PC-3 (cell line): ENCODE measurements around the gene GABBR1. TPM values are rescaled to one million over a fixed set of nuclear protein-coding genes. Genes with fewer than 3 reads are reported as not detected.

Experiments used
- ATAC-seq: fragments of 200-7000 bp; cut with Tn5 transposase; 2 replicates; pipeline ENCODE4 v1.9.1; 2020; ENCODE audit warnings: mild to moderate bottlenecking, moderate library complexity
- BruUV-seq: library from RNA; stranded (reverse); fragments of 400-500 nt; replicated peaks from 2 replicates; lab custom pipeline; 2021; lab: Mats Ljungman, UMichigan
- CTCF ChIA-PET: fragments of 300-600 bp; sonication (Branson Sonifier 250); formaldehyde crosslinking; loops from one replicate; lab custom pipeline; 2022; ENCODE audit warnings: antibody characterized with exemption; lab: Charles Lee
- POLR2A ChIA-PET: fragments of 300-600 bp; sonication (Branson Sonifier 250); formaldehyde crosslinking; loops from one replicate; lab custom pipeline; 2022; ENCODE audit warnings: antibody characterized with exemption; ENCODE audit not compliant: unreplicated experiment; lab: Charles Lee
- DNase-seq: peaks from one replicate; pipeline ENCODE4 v3.0.0-alpha.2; 2015
- H2AFZ ChIP-seq: fragments of 300-600 bp; sonication (generic); 2 replicates; pipeline ENCODE4 v1.6.0; 2016; ENCODE audit warnings: antibody characterized with exemption, low read length
- H3F3A ChIP-seq: fragments of 300-600 bp; sonication (generic); one replicate; pipeline ENCODE4 v1.6.0; 2017; ENCODE audit warnings: antibody characterized with exemption, low read length, control low read depth, mild to moderate bottlenecking; ENCODE audit not compliant: unreplicated experiment
- H3K27ac ChIP-seq: fragments of 300-600 bp; sonication (generic); 2 replicates; pipeline ENCODE4 v1.5.1; 2016; ENCODE audit warnings: mild to moderate bottlenecking, low read length
- H3K27me3 ChIP-seq: fragments of 300-600 bp; sonication (generic); 2 replicates; pipeline ENCODE4 v1.6.1; 2016; ENCODE audit warnings: low read length, mixed read lengths
- H3K36me3 ChIP-seq: fragments of 300-600 bp; sonication (generic); 2 replicates; pipeline ENCODE4 v1.6.1; 2016; ENCODE audit warnings: low read depth, mixed run types, low read length, mixed read lengths
- H3K4me1 ChIP-seq: fragments of 300-600 bp; sonication (generic); 2 replicates; pipeline ENCODE4 v1.5.1; 2016; ENCODE audit warnings: low read length; ENCODE audit not compliant: insufficient read depth
- H3K4me2 ChIP-seq: fragments of 300-600 bp; sonication (generic); 2 replicates; pipeline ENCODE4 v1.6.0; 2016; ENCODE audit warnings: low read length
- H3K4me3 ChIP-seq: fragments of 300-600 bp; sonication (generic); 2 replicates; pipeline ENCODE4 v1.5.1; 2016; ENCODE audit warnings: mild to moderate bottlenecking, low read length, mixed read lengths
- H3K79me2 ChIP-seq: fragments of 300-600 bp; sonication (generic); 2 replicates; pipeline ENCODE4 v1.6.1; 2017; ENCODE audit warnings: low read length, mixed read lengths
- H3K9ac ChIP-seq: fragments of 300-600 bp; sonication (generic); 2 replicates; pipeline ENCODE4 v1.6.0; 2016; ENCODE audit warnings: mild to moderate bottlenecking, low read length
- H3K9me2 ChIP-seq: fragments of 300-600 bp; sonication (generic); replicated peaks from 2 replicates; pipeline ENCODE4 v1.6.1; 2016; ENCODE audit warnings: mixed run types, low read length, mixed read lengths
- H3K9me3 ChIP-seq: fragments of 300-600 bp; sonication (generic); 2 replicates; pipeline ENCODE4 v1.6.1; 2016; ENCODE audit warnings: low read length, mixed read lengths
- H4K20me1 ChIP-seq: fragments of 300-600 bp; sonication (generic); 2 replicates; pipeline ENCODE4 v1.6.1; 2016; ENCODE audit warnings: low read length, mixed read lengths
- EZH2 ChIP-seq: fragments of 300-600 bp; sonication (generic); IDR thresholded peaks from one replicate; pipeline ENCODE4 v1.6.1; 2017; ENCODE audit warnings: antibody characterized with exemption, mild to moderate bottlenecking, low read length; ENCODE audit not compliant: unreplicated experiment
- EZH2phosphoT487 ChIP-seq: fragments of 300-600 bp; sonication (generic); IDR thresholded peaks from 2 replicates; pipeline ENCODE4 v1.6.1; 2018; ENCODE audit warnings: mild to moderate bottlenecking, antibody characterized with exemption, low read length, borderline replicate concordance
- intact Hi-C: fragments of 100-400 bp; cut with micrococcal nuclease; formaldehyde crosslinking; loops from 2 replicates; pipeline ENCODE4 v1.9.0; 2023
- total RNA-seq: library from RNA; depleted of rRNA; stranded (reverse); fragments of >200 nt; gene quantifications from 2 replicates; pipeline ENCODE4 v1.2.3, GENCODE V29; 2014
- TF ChIP-seq, protein P1 (sequence below): fragments of 300-600 bp; sonication (generic); conservative IDR thresholded peaks from 2 replicates; pipeline ENCODE4 v1.5.1; 2017; ENCODE audit warnings: antibody characterized with exemption, low read depth, mild to moderate bottlenecking, low read length

Gene GABBR1
- total RNA-seq, 1 experiment from 2014 or later, result 5.5 TPM

DNA sequence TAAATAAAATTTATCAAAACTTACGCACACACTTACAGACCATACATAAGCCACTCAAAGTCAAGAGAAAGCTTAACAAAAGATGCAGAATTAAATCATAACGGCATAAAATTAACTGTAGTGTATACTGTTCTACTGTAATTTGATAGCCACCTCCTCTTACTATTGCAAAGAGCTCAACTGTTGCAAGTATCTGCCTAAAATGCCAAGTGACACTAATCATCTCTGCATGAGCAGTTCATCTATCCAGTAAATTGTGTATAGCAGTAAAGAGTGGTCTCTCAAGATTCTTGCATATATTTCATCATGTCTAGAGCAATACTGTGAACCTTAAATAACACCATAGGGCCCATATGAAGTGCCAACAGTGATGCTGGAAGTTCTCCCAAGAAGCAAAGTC lies 35.8 kb downstream of the GABBR1 start:
- H3K4me2 ChIP-seq, result no peak overlapping the region
- no peak for DNase-seq
- no peaks in the 10 kb centered on the region for H3K27me3 ChIP-seq
- no peak overlapping the region for H3K27ac ChIP-seq
- H3K9ac ChIP-seq, result no peak overlapping the region
- TF ChIP-seq EZH2, result no peak
- no peak for TF ChIP-seq EZH2phosphoT487
- TF ChIP-seq, protein P1, sequence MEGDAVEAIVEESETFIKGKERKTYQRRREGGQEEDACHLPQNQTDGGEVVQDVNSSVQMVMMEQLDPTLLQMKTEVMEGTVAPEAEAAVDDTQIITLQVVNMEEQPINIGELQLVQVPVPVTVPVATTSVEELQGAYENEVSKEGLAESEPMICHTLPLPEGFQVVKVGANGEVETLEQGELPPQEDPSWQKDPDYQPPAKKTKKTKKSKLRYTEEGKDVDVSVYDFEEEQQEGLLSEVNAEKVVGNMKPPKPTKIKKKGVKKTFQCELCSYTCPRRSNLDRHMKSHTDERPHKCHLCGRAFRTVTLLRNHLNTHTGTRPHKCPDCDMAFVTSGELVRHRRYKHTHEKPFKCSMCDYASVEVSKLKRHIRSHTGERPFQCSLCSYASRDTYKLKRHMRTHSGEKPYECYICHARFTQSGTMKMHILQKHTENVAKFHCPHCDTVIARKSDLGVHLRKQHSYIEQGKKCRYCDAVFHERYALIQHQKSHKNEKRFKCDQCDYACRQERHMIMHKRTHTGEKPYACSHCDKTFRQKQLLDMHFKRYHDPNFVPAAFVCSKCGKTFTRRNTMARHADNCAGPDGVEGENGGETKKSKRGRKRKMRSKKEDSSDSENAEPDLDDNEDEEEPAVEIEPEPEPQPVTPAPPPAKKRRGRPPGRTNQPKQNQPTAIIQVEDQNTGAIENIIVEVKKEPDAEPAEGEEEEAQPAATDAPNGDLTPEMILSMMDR, result no peak
- no peak for ATAC-seq
- no peaks in the 10 kb centered on the region for H3K9me3 ChIP-seq
- H3K79me2 ChIP-seq, result no peaks in the 10 kb centered on the region
- intact Hi-C loops, result no loop called here
- no peaks in the 10 kb centered on the region for H3K4me1 ChIP-seq
- no peaks in the 10 kb centered on the region for H3K36me3 ChIP-seq
- no peak overlapping the region for H2AFZ ChIP-seq
- no peaks in the 10 kb centered on the region for H3F3A ChIP-seq
- BruUV-seq, result no TSS peak
- H4K20me1 ChIP-seq, result no peaks in the 10 kb centered on the region
- H3K4me3 ChIP-seq, result no peak overlapping the region
- POLR2A ChIA-PET, result no interaction called here
- H3K9me2 ChIP-seq, result no peaks in the 10 kb centered on the region
- CTCF ChIA-PET, result no interaction called here

- H3K9me3 ChIP-seq, result no peaks in the 10 kb centered on the region
- intact Hi-C loops, result no loop called here
- peaks cover 2% of the 10 kb centered on the region for H3K27me3 ChIP-seq
- no peak overlapping the region for H3K4me2 ChIP-seq
- DNase-seq (no peak), ATAC-seq (no peak)
- no peaks in the 10 kb centered on the region for H4K20me1 ChIP-seq
- TF ChIP-seq, protein P1, result no peak
- TF ChIP-seq EZH2, result no peak
- no peak for TF ChIP-seq EZH2phosphoT487
- H3K79me2 ChIP-seq, result no peaks in the 10 kb centered on the region
- no peaks in the 10 kb centered on the region for H3F3A ChIP-seq
- BruUV-seq, result no TSS peak
- no peak overlapping the region for H3K4me3 ChIP-seq
- ChIA-PET CTCF (no interaction called here), POLR2A (no interaction called here)
- H3K4me1 ChIP-seq, result no peaks in the 10 kb centered on the region
- H3K9me2 ChIP-seq, result no peaks in the 10 kb centered on the region
- H2AFZ ChIP-seq, result no peak overlapping the region
- H3K27ac ChIP-seq, result no peak overlapping the region
- no peaks in the 10 kb centered on the region for H3K36me3 ChIP-seq
- H3K9ac ChIP-seq, result no peak overlapping the region
Observed at GRCh38 chr6:29596381-29596900, 36.5 kb downstream of the GABBR1 start.

- Histone ChIP-seq H2AFZ (no peak overlapping the region), H3K4me3 (no peak overlapping the region), H3K27me3 (peaks cover 5% of the 10 kb centered on the region), H3K4me1 (no peaks in the 10 kb centered on the region), H3F3A (no peaks in the 10 kb centered on the region), H3K9ac (no peak overlapping the region), H3K4me2 (no peak overlapping the region), H3K79me2 (no peaks in the 10 kb centered on the region), H3K36me3 (no peaks in the 10 kb centered on the region), H3K27ac (no peak overlapping the region), H4K20me1 (no peaks in the 10 kb centered on the region), H3K9me3 (no peaks in the 10 kb centered on the region), H3K9me2 (no peaks in the 10 kb centered on the region)
- ChIA-PET POLR2A (no interaction called here), CTCF (no interaction called here)
- TF ChIP-seq, protein P1, result no peak
- TF ChIP-seq EZH2phosphoT487 (no peak), EZH2 (no peak)
- no peak for DNase-seq
- no peak for ATAC-seq
- no TSS peak for BruUV-seq
- intact Hi-C loops, result no loop called here
Observed at GRCh38 chr6:29593199-29593855, 39.7 kb downstream of the GABBR1 start.
